Endothelial cell of umbilical vein (primary cell): ENCODE data around the gene NME4. TPM values are rescaled to one million over a fixed set of nuclear protein-coding genes. Genes with fewer than 3 reads are reported as not detected.

Source experiments
- BruUV-seq: library from RNA; stranded (reverse); fragments of 400-500 nt; replicated peaks from 2 replicates; lab custom pipeline; 2021; lab: Mats Ljungman, UMichigan
- CTCF ChIA-PET: fragments of 300-600, 350-600 bp; sonication (Branson Sonifier 250); formaldehyde crosslinking; loops from one replicate; lab custom pipeline; 2021; ENCODE audit warnings: antibody characterized with exemption, inconsistent platforms; lab: Charles Lee
- POLR2A ChIA-PET: fragments of 300-600, 350-600 bp; sonication (Branson Sonifier 250); formaldehyde crosslinking; loops from one replicate; lab custom pipeline; 2021; ENCODE audit warnings: antibody characterized with exemption, inconsistent platforms; lab: Charles Lee
- DNase-seq: peaks from one replicate; pipeline ENCODE4 v3.0.0-alpha.2; 2011; ENCODE audit warnings: low read depth, low spot score
- FAIRE-seq: peaks from 2 replicates; lab custom pipeline; 2011; peaks lifted over from hg19 to GRCh38; lab: Jason Lieb, UNC
- H2AFZ ChIP-seq: 2 replicates; pipeline ENCODE4 v1.6.0; 2012; ENCODE audit warnings: low read depth, low read length, control low read depth, inconsistent platforms
- H3K27ac ChIP-seq: 2 replicates; pipeline ENCODE4 v1.5.1; 2011; ENCODE audit warnings: low read depth, mild to moderate bottlenecking, control low read depth, low read length, moderate library complexity; ENCODE audit not compliant: insufficient read depth
- H3K27me3 ChIP-seq, 2 experiments: 2 replicates each; pipeline versions ENCODE4 v1.6.0 to v1.6.1; 2011; ENCODE audit warnings: low read length in 2 of 2, mixed read lengths in 1 of 2; ENCODE audit not compliant: control insufficient read depth in 2 of 2, insufficient read depth in 2 of 2
- H3K36me3 ChIP-seq, 2 experiments: 2 replicates in 1 of 2; 3 replicates in 1 of 2; pipeline ENCODE4 v1.5.1; 2011; ENCODE audit warnings: low read length in 2 of 2, mild to moderate bottlenecking in 1 of 2, moderate library complexity in 1 of 2; ENCODE audit not compliant: control insufficient read depth in 2 of 2, insufficient read depth in 2 of 2; ENCODE audit errors: extremely low read depth in 1 of 2
- H3K4me1 ChIP-seq: 3 replicates; pipeline ENCODE4 v1.5.1; 2011; ENCODE audit warnings: mild to moderate bottlenecking, low read length; ENCODE audit not compliant: control insufficient read depth, insufficient read depth; ENCODE audit errors: extremely low read depth
- H3K4me2 ChIP-seq: 2 replicates; pipeline ENCODE4 v1.6.1; 2011; ENCODE audit warnings: low read length, control low read depth, mixed read lengths; ENCODE audit not compliant: insufficient read depth
- H3K4me3 ChIP-seq, 3 experiments: fragments of 200-600 bp in 1 of 3; sonication (generic), shearing (Covaris generic) in 1 of 3; replicated peaks in 1 of 3; 2 replicates each; pipeline ENCODE4 v1.5.1; 2011 to 2016; ENCODE audit warnings: control low read depth in 3 of 3, low read length in 3 of 3, mild to moderate bottlenecking in 2 of 3, inconsistent platforms in 1 of 3, low read depth in 1 of 3, moderate library complexity in 1 of 3; ENCODE audit not compliant: insufficient read depth in 1 of 3
- H3K79me2 ChIP-seq: 2 replicates; pipeline ENCODE4 v1.6.0; 2012; ENCODE audit warnings: low read length, inconsistent platforms; ENCODE audit not compliant: control insufficient read depth, insufficient read depth
- H3K9ac ChIP-seq: replicated peaks from 2 replicates; pipeline ENCODE3; 2011; ENCODE audit warnings: low read length, control low read depth; ENCODE audit not compliant: insufficient read depth; ENCODE audit errors: extremely low read depth
- H3K9me1 ChIP-seq: replicated peaks from 3 replicates; pipeline ENCODE4 v1.6.0; 2011; ENCODE audit warnings: mild to moderate bottlenecking, low read length; ENCODE audit not compliant: control insufficient read depth, insufficient read depth; ENCODE audit errors: extremely low read depth
- H3K9me3 ChIP-seq: replicated peaks from 2 replicates; pipeline ENCODE4 v1.5.1; 2012; ENCODE audit warnings: low read length, inconsistent platforms; ENCODE audit not compliant: control insufficient read depth, insufficient read depth
- H4K20me1 ChIP-seq: replicated peaks from 2 replicates; pipeline ENCODE3; 2011; ENCODE audit warnings: mild to moderate bottlenecking, low read length; ENCODE audit not compliant: control insufficient read depth, insufficient read depth; ENCODE audit errors: extremely low read depth
- CTCF ChIP-seq, 2 donors: IDR thresholded peaks; 1 replicate in 1 of 2; 2 replicates in 1 of 2; pipeline ENCODE4 v1.5.1; 2011; ENCODE audit warnings: low read length in 2 of 2, mild to moderate bottlenecking in 2 of 2, moderate library complexity in 2 of 2, control low read depth in 1 of 2, inconsistent platforms in 1 of 2, low read depth in 1 of 2; ENCODE audit not compliant: insufficient read depth in 1 of 2; ENCODE audit errors: extremely low read depth in 1 of 2
- EZH2 ChIP-seq: IDR thresholded peaks from 2 replicates; pipeline ENCODE4 v1.6.1; 2012; ENCODE audit warnings: borderline replicate concordance, low read depth, mild to moderate bottlenecking, moderate library complexity, low read length, inconsistent platforms; ENCODE audit not compliant: severe bottlenecking
- FOS ChIP-seq: IDR thresholded peaks from 2 replicates; pipeline ENCODE4 v1.6.1; 2011; ENCODE audit warnings: mild to moderate bottlenecking, low read length, moderate library complexity, borderline replicate concordance; ENCODE audit not compliant: insufficient read depth
- JUN ChIP-seq: IDR thresholded peaks from 2 replicates; pipeline ENCODE4 v1.6.1; 2011; ENCODE audit warnings: borderline replicate concordance, low read depth; ENCODE audit not compliant: insufficient read length, insufficient read depth
- MAX ChIP-seq: IDR thresholded peaks from 2 replicates; pipeline ENCODE4 v1.6.1; 2011; ENCODE audit not compliant: insufficient read depth, insufficient read length
- dilution Hi-C: fragments of 300-500 bp; cut with MboI; formaldehyde crosslinking; loops from one replicate; pipeline ENCODE4 v1.15.0; 2019; ENCODE audit warnings: low sequenced_read_pairs; ENCODE audit not compliant: extremely low pct_ligation_motif_present
- intact Hi-C: fragments of 100-400 bp; cut with micrococcal nuclease; formaldehyde crosslinking; loops from one replicate; pipeline ENCODE4 v1.10.0; 2022
- polyA plus RNA-seq, 4 experiments: library from polyadenylated mRNA; depleted of rRNA in 3 of 4; stranded (reverse) in 3 of 4; unstranded in 1 of 4; fragments of >200 nt; gene quantifications; 2 replicates each; pipeline versions ENCODE4 v1.2.1 to v1.2.3, GENCODE V29; 2011 to 2012; ENCODE audit warnings: missing spikeins in 1 of 4
- total RNA-seq: library from RNA; stranded (reverse); gene quantifications from 2 replicates; pipeline ENCODE4 v1.2.3, GENCODE V29; 2021

The NME4 gene
- total and polyA plus RNA-seq, 2 donors (not counting 3 experiments of a cell fraction or from before 2014, with no cell fraction given) = 170 to 264 TPM

- Histone ChIP-seq H3K4me3 (no peak overlapping the region), H2AFZ (no peak overlapping the region), H3K27me3 (no peaks in the 10 kb centered on the region), H3K9ac (no peak overlapping the region), H3K27ac (no peak overlapping the region), H3K4me1 (peaks cover under 1% of the 10 kb centered on the region), H3K36me3 (no peaks in the 10 kb centered on the region), H3K9me1 (no peaks in the 10 kb centered on the region), H3K9me3 (no peaks in the 10 kb centered on the region), H3K4me2 (no peak overlapping the region), H4K20me1 (no peaks in the 10 kb centered on the region), H3K79me2 (no peaks in the 10 kb centered on the region)
- POLR2A ChIA-PET = no interaction called here
- TF ChIP-seq MAX (no peak), FOS (no peak), EZH2 (no peak)
- FAIRE-seq = no peak
- no TSS peak for BruUV-seq
- no peak for DNase-seq
- CTCF ChIA-PET = interaction anchor here (1.2 kb wide), 2 partner anchors 98 to 106 kb away, joined by 3 read pairs; no protein-coding TSS in a partner anchor
- intact Hi-C loops (no loop called here), dilution Hi-C loops (no loop called here)
Measured at GRCh38 chr16:389352-389751, 7.6 kb upstream of the NME4 start.

GRCh38 chr16:391885-392335 is 5.1 kb upstream of the NME4 start:
- no peaks in the 10 kb centered on the region for H3K9me1 ChIP-seq
- H4K20me1 ChIP-seq = no peaks in the 10 kb centered on the region
- CTCF ChIA-PET = interaction anchor here (0.7 to 2.0 kb wide), 10 partner anchors 8 to 295 kb away, joined by 3 to 26 read pairs (median 4); partner anchors contain the start of gene DECR2
- no peak overlapping the region for H3K9ac ChIP-seq
- no peaks in the 10 kb centered on the region for H3K9me3 ChIP-seq
- peaks cover 3% of the 10 kb centered on the region for H3K4me1 ChIP-seq
- no peak overlapping the region for H3K4me3 ChIP-seq
- dilution Hi-C loops (no loop called here), intact Hi-C loops (loop anchor here (1.0 to 5.0 kb wide), 3 partner anchors 103 to 268 kb away; no protein-coding TSS in a partner anchor)
- FAIRE-seq (peak; percentile 87), DNase-seq (peak; percentile 65)
- H3K36me3 ChIP-seq = no peaks in the 10 kb centered on the region
- H3K27ac ChIP-seq = no peak overlapping the region
- TF ChIP-seq CTCF (IDR thresholded peaks at IDR 0.05; ENCODE audit: extremely low read depth in 1 of 2, insufficient read depth in 1 of 2, low read depth in 1 of 2, low read length in 2 of 2) (peak; percentile 88 to 93), JUN (no peak)
- no peaks in the 10 kb centered on the region for H3K27me3 ChIP-seq
- no peak overlapping the region for H3K4me2 ChIP-seq
- POLR2A ChIA-PET = no interaction called here
- no peak overlapping the region for H2AFZ ChIP-seq
- no TSS peak for BruUV-seq
- no peaks in the 10 kb centered on the region for H3K79me2 ChIP-seq
